IPS-20b (cell line): ENCODE data around the gene LIMS1.
"Not testable (repeated sequence)": the region's sequence is repeated elsewhere in the genome, so short reads cannot be mapped to it uniquely, and the experiment has no call there.

Experiments
- H3K27ac ChIP-seq: one replicate; pipeline ENCODE4 v1.5.1; 2013; ENCODE audit warnings: low read length
- H3K27me3 ChIP-seq: 2 replicates; pipeline ENCODE4 v1.6.1; 2013; ENCODE audit warnings: mild to moderate bottlenecking, low read length, inconsistent platforms; ENCODE audit not compliant: insufficient read depth
- H3K36me3 ChIP-seq: 2 replicates; pipeline ENCODE4 v1.6.1; 2013; ENCODE audit warnings: low read depth, mild to moderate bottlenecking, inconsistent platforms, low read length, moderate library complexity; ENCODE audit not compliant: insufficient read depth
- H3K4me1 ChIP-seq: 2 replicates; pipeline ENCODE4 v1.6.1; 2013; ENCODE audit warnings: mild to moderate bottlenecking, control low read depth, inconsistent platforms, low read length, moderate library complexity; ENCODE audit not compliant: insufficient read depth
- H3K4me3 ChIP-seq: 2 replicates; pipeline ENCODE4 v1.5.1; 2013; ENCODE audit warnings: mild to moderate bottlenecking, low read length, inconsistent platforms
- H3K9ac ChIP-seq: 2 replicates; pipeline ENCODE4 v1.6.1; 2013; ENCODE audit warnings: low read depth, mild to moderate bottlenecking, inconsistent platforms, low read length, moderate library complexity
- H3K9me3 ChIP-seq: 2 replicates; pipeline ENCODE4 v1.6.1; 2013; ENCODE audit warnings: mild to moderate bottlenecking, low read depth, low read length, inconsistent platforms; ENCODE audit not compliant: insufficient read depth

LIMS1 gene

DNA sequence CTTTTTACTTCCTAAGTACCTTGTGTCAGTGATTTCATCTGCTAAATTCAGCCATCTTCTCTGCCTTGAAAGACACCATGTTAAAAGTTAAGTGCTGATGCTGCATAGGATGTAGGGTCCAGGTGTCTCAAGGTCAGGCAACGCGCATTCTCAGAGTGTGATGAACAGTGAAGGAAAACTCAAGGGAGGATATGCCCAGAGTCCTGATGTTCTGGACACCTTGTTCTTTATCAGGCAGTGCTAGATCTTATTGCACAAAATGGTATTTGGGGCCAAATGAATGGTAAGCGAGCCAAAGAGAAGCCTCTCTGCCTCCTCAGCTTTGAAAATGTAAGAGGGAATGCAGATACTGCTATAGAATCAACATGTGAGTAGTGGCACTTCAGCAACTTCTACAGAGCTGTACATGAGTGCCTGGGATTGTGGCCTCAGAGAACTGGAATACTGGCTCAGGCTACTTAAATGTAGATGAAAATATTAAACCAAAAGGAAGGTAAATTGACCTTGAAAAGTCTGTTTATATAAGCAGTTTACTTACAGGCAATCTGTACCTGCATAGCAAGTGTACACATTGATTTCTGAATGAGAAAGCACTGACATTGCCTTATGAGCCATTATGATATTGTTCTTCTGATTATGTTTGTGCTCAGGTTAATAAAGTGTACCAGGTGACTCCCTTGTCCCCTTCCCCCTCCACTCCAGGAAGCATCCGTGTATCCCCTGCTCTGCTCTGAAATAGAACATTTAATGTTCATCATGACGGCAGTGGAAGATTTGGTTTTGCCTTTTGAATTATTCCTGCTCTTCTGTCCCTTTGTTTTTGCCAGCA, 98.3 kb downstream of the LIMS1 start:
- H3K4me3 ChIP-seq, result no peak overlapping the region
- no peak overlapping the region for H3K9ac ChIP-seq
- no peak overlapping the region for H3K27ac ChIP-seq
- H3K27me3 ChIP-seq, result no peaks in the 10 kb centered on the region
- H3K36me3 ChIP-seq, result no peaks in the 10 kb centered on the region
- H3K4me1 ChIP-seq, result peaks cover 19% of the 10 kb centered on the region
- H3K9me3 ChIP-seq, result no peaks in the 10 kb centered on the region

GRCh38 chr2:108633409-108633808, 99.1 kb downstream of the LIMS1 start:
- H3K9me3 ChIP-seq, result no peaks in the 10 kb centered on the region
- no peaks in the 10 kb centered on the region for H3K27me3 ChIP-seq
- no peaks in the 10 kb centered on the region for H3K36me3 ChIP-seq
- H3K27ac ChIP-seq, result no peak overlapping the region
- H3K4me3 ChIP-seq, result no peak overlapping the region
- H3K9ac ChIP-seq, result no peak overlapping the region
- peaks cover 20% of the 10 kb centered on the region for H3K4me1 ChIP-seq

DNA sequence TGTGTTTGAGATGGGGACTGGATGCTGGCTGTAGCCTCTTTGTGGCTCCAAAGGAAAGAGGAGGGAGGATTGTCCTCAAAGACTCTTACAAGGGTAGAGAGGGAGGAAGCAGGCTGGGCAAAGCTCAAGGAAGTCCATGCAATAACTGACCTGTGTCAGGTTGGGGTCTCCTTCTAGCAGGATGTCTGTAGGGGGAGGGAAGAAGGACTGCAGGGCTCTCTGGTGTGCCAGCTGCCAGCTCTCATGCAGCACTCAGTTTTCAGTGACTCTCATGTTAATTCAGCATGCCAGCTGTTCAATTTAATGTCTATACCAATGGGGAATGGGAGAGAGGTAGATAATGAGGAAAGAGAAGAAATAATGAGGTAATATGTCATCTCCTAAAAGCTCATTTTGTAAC, 99.7 kb downstream of the LIMS1 start:
- Histone ChIP-seq H3K27me3 (no peaks in the 10 kb centered on the region), H3K9ac (no peak overlapping the region), H3K27ac (no peak overlapping the region), H3K36me3 (no peaks in the 10 kb centered on the region), H3K4me1 (peaks cover 20% of the 10 kb centered on the region), H3K9me3 (no peaks in the 10 kb centered on the region), H3K4me3 (no peak overlapping the region)

GRCh38 chr2:108634576-108635160, 100.4 kb downstream of the LIMS1 start:
- Histone ChIP-seq H3K9me3 (no peaks in the 10 kb centered on the region), H3K4me1 (peaks cover 20% of the 10 kb centered on the region), H3K27me3 (no peaks in the 10 kb centered on the region), H3K27ac (no peak overlapping the region), H3K9ac (no peak overlapping the region), H3K36me3 (no peaks in the 10 kb centered on the region), H3K4me3 (no peak overlapping the region)

- no peaks in the 10 kb centered on the region for H3K9me3 ChIP-seq
- no peaks in the 10 kb centered on the region for H3K36me3 ChIP-seq
- no peak overlapping the region for H3K4me3 ChIP-seq
- H3K27me3 ChIP-seq, result no peaks in the 10 kb centered on the region
- H3K27ac ChIP-seq, result no peak overlapping the region
- peaks cover 20% of the 10 kb centered on the region for H3K4me1 ChIP-seq
- no peak overlapping the region for H3K9ac ChIP-seq
Observed at GRCh38 chr2:108635630-108636354, 101.5 kb downstream of the LIMS1 start.

GRCh38 chr2:108637304-108637669, 103.0 kb downstream of the LIMS1 start:
- no peak overlapping the region for H3K9ac ChIP-seq
- H3K4me3 ChIP-seq, result no peak overlapping the region
- no peaks in the 10 kb centered on the region for H3K9me3 ChIP-seq
- no peaks in the 10 kb centered on the region for H3K36me3 ChIP-seq
- peaks cover 17% of the 10 kb centered on the region for H3K4me1 ChIP-seq
- no peaks in the 10 kb centered on the region for H3K27me3 ChIP-seq
- H3K27ac ChIP-seq, result no peak overlapping the region

- H3K27me3 ChIP-seq, result no peaks in the 10 kb centered on the region
- no peak overlapping the region for H3K9ac ChIP-seq
- no peak overlapping the region for H3K4me3 ChIP-seq
- no peak overlapping the region for H3K27ac ChIP-seq
- peaks cover 16% of the 10 kb centered on the region for H3K4me1 ChIP-seq
- H3K36me3 ChIP-seq, result no peaks in the 10 kb centered on the region
- H3K9me3 ChIP-seq, result no peaks in the 10 kb centered on the region
Observed at GRCh38 chr2:108640731-108641130, 106.5 kb downstream of the LIMS1 start.

- no peaks in the 10 kb centered on the region for H3K36me3 ChIP-seq
- H3K27ac ChIP-seq, result no peak overlapping the region
- H3K27me3 ChIP-seq, result no peaks in the 10 kb centered on the region
- no peak overlapping the region for H3K9ac ChIP-seq
- H3K4me3 ChIP-seq, result no peak overlapping the region
- H3K9me3 ChIP-seq, result no peaks in the 10 kb centered on the region
- H3K4me1 ChIP-seq, result peaks cover 9% of the 10 kb centered on the region
Observed at GRCh38 chr2:108641756-108642155, 107.5 kb downstream of the LIMS1 start.

- H3K27me3 ChIP-seq, result no peaks in the 10 kb centered on the region
- H3K27ac ChIP-seq, result no peak overlapping the region
Observed at GRCh38 chr2:108643261-108643849, 109.1 kb downstream of the LIMS1 start.

GRCh38 chr2:108643862-108644261, 109.6 kb downstream of the LIMS1 start:
- not testable (repeated sequence) for H3K4me1 ChIP-seq, H3K27me3 ChIP-seq, H3K27ac ChIP-seq, H3K4me3 ChIP-seq, H3K36me3 ChIP-seq, H3K9me3 ChIP-seq, H3K9ac ChIP-seq

More at GRCh38 chr2:108643261-108643849, 109.1 kb downstream of the LIMS1 start:
- Histone ChIP-seq H3K4me1 (no peaks in the 10 kb centered on the region; the same call in 1 of the 2 replicates), H3K9ac (no peak overlapping the region), H3K4me3 (no peak overlapping the region), H3K9me3 (no peaks in the 10 kb centered on the region), H3K36me3 (no peaks in the 10 kb centered on the region)

DNA sequence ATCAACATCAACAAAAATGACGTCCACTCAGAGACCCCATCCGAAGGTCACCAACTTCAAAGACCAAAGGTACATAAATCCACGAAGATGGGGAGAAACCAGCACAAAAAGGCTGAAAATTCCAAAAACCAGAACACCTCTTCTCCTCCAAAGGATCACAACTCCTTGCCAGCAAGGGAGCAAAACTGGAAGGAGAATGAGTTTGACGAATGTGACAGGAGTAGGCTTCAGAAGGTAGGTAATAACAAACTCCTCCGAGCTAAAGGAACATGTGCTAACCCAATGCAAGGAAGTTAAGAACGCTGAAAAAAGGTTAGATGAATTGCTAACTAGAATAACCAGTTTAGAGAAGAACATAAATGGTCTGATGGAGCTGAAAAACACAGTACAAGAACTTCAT, 110.2 kb downstream of the LIMS1 start:
- not testable (repeated sequence) for H3K9me3 ChIP-seq, H3K9ac ChIP-seq, H3K36me3 ChIP-seq, H3K27me3 ChIP-seq, H3K4me3 ChIP-seq, H3K27ac ChIP-seq, H3K4me1 ChIP-seq
